Measurements from ENCODE around the gene EXOC6B. TPM values are rescaled to one million over a fixed set of nuclear protein-coding genes. Genes with fewer than 3 reads are reported as not detected.

EXOC6B gene
- total RNA-seq, 4 donors from 2014 or later = 14.1 to 107 (median 38.5) TPM

DNA sequence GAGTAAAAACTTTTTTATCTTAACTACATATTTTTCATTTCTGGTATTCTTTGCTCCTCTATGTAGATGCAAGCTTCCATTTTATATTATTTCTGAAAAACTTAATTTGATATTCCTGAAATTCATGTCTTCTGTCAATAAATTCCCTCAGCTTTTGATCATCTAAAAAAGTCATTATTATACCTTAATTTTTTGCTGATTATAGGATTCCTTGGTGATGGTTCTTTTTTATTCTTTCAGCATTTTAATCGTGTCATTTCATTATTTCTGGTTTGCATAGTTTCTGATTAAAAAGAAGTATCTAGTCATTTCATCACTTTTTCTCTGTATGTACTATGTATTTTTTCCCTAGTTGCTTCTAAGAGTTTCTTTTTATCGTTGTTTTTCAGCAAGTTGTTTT lies 436.4 kb downstream of the EXOC6B start:
- Histone ChIP-seq H3K4me3 (no peak overlapping the region), H3K27ac (no peak overlapping the region)
- TF ChIP-seq, protein P1, sequence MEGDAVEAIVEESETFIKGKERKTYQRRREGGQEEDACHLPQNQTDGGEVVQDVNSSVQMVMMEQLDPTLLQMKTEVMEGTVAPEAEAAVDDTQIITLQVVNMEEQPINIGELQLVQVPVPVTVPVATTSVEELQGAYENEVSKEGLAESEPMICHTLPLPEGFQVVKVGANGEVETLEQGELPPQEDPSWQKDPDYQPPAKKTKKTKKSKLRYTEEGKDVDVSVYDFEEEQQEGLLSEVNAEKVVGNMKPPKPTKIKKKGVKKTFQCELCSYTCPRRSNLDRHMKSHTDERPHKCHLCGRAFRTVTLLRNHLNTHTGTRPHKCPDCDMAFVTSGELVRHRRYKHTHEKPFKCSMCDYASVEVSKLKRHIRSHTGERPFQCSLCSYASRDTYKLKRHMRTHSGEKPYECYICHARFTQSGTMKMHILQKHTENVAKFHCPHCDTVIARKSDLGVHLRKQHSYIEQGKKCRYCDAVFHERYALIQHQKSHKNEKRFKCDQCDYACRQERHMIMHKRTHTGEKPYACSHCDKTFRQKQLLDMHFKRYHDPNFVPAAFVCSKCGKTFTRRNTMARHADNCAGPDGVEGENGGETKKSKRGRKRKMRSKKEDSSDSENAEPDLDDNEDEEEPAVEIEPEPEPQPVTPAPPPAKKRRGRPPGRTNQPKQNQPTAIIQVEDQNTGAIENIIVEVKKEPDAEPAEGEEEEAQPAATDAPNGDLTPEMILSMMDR (IDR thresholded peaks at IDR 0.05) = no peak
- no peak for TF ChIP-seq POLR2A (IDR thresholded peaks at IDR 0.05)

DNA sequence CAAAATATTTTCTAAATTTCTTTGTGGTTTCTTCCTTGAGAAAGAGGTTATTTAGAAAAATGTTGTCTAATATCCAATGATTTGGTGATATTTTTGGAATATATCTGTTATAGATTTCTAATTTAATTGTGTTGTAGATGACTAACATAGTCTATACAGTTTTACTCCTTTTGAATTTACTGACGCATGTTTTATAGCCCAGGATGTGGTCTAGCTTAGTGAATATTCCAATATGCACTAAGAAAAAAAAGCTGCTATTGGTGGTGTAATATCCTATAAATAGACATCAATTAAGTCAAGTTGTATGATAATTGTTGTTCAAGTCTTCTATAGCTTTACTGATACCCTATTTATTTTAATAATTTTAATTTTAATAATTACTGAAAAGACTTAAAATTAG lies 437.6 kb downstream of the EXOC6B start:
- H3K4me1 ChIP-seq = no peaks in the 10 kb centered on the region
- H3K27me3 ChIP-seq = no peaks in the 10 kb centered on the region
- no peaks in the 10 kb centered on the region for H3K36me3 ChIP-seq
- H3K4me3 ChIP-seq = no peak overlapping the region
- H3K9me3 ChIP-seq = no peaks in the 10 kb centered on the region
- intact Hi-C loops (cut with DNase I; ENCODE audit: low total_unique reads) = no loop called here
- H3K27ac ChIP-seq = no peak overlapping the region
- no peak for DNase-seq
- TF ChIP-seq POLR2A (IDR thresholded peaks at IDR 0.05) = no peak
- TF ChIP-seq, protein P1 (IDR thresholded peaks at IDR 0.05) = no peak

More for the DNA sequence above, 436.4 kb downstream of the EXOC6B start:
- no peaks in the 10 kb centered on the region for H3K27me3 ChIP-seq
- H3K36me3 ChIP-seq = no peaks in the 10 kb centered on the region
- H3K4me1 ChIP-seq = no peaks in the 10 kb centered on the region
- DNase-seq = no peak
- no peaks in the 10 kb centered on the region for H3K9me3 ChIP-seq
- intact Hi-C loops (cut with DNase I; ENCODE audit: low total_unique reads) = no loop called here

DNA sequence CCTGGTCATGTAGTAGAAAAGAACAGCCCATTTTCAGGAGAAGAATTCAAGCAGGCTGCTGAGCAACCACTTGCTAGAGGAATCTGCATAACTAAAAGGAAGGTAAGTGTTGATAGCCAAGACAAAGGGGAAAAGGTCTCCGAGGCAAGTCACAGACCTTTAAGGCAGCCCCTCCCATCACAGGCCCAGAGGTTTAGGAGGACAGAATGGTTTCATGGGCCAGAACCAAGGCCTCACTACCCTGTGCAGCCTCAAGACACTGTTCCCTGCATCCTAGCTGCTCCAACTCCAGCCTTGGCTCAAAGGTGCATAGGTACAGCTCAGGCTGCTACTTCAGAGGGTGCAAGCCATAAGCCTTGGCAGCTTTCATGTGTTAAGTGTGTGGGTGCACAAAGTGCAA lies 439.5 kb downstream of the EXOC6B start:
- H3K4me1 ChIP-seq = no peaks in the 10 kb centered on the region
- H3K4me3 ChIP-seq = no peak overlapping the region
- no peaks in the 10 kb centered on the region for H3K36me3 ChIP-seq
- intact Hi-C loops (cut with DNase I; ENCODE audit: low total_unique reads) = no loop called here
- TF ChIP-seq POLR2A (IDR thresholded peaks at IDR 0.05) = no peak
- TF ChIP-seq, protein P1 (IDR thresholded peaks at IDR 0.05) = no peak
- DNase-seq = no peak
- no peaks in the 10 kb centered on the region for H3K9me3 ChIP-seq
- H3K27me3 ChIP-seq = no peaks in the 10 kb centered on the region
- no peak overlapping the region for H3K27ac ChIP-seq

DNA sequence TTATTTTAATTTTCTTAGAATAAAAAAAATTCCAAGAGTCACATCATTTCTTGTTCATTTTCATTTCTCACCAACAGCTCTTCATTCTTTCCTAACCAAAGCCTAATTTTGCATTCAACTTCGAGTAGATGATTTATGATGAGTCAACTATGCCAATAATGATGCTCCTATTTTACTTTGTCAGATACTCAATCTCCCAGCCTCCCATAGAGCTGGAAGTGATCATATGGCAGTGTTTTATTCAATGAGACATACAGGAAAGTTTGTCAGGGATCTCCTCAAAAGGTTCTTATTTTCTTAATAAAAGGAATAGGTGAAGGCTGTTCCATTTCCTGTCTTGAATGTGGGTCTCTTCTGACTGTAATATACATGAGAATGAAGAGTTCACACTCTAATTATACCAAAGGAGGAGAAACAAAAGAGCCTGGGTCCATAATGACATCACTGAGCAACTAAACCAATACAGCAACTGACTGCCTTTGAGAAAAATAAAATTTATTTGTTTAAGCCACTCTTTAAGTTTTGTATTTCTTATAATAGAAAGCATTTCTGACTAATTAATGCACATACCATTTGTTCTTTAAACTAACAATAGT lies 447.0 kb downstream of the EXOC6B start:
- no peaks in the 10 kb centered on the region for H3K27me3 ChIP-seq
- no peak overlapping the region for H3K27ac ChIP-seq
- H3K9me3 ChIP-seq = no peaks in the 10 kb centered on the region
- intact Hi-C loops (cut with DNase I; ENCODE audit: low total_unique reads) = no loop called here
- H3K36me3 ChIP-seq = no peaks in the 10 kb centered on the region
- no peak for TF ChIP-seq POLR2A (IDR thresholded peaks at IDR 0.05)
- H3K4me1 ChIP-seq = no peaks in the 10 kb centered on the region
- no peak for DNase-seq
- H3K4me3 ChIP-seq = no peak overlapping the region

DNA sequence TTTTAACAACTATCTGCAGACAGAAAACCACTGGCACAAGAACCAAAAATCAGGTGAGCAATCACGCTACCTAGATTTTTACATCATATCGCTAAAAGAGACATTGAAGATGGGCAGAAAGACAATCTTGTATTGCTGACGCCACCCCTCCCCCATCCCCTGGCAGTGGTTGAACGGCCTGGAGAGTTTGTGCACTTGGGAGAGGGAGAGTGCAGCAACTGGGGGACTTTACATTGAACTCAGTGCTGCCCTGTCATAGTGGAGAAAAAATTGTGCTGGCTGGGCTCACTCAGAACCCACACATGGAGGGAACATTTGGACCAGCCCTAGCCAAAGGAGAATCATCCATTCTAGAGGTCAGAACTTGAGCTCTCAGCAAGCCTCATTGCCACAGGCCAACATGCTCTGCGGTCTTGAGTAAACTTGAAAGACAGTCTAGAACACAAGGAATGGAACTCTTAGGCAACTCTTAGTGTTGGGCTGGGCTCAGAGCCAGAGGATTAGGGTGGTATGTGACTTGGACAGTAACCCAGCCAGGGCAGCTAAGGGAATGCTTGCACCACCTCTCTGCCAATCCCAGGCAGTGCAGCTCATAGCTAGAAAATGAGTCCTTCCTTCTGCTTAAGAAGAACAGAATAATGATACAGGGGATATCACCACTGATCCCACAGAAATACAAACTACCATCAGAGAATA lies 458.2 kb downstream of the EXOC6B start:
- Histone ChIP-seq H3K4me3 (no peak overlapping the region), H3K4me1 (no peaks in the 10 kb centered on the region), H3K27me3 (no peaks in the 10 kb centered on the region), H3K9me3 (no peaks in the 10 kb centered on the region), H3K36me3 (no peaks in the 10 kb centered on the region), H3K27ac (no peak overlapping the region)
- intact Hi-C loops (cut with DNase I; ENCODE audit: low total_unique reads) = no loop called here
- no peak for TF ChIP-seq POLR2A (IDR thresholded peaks at IDR 0.05)
- TF ChIP-seq, protein P1 (IDR thresholded peaks at IDR 0.05) = no peak
- no peak for DNase-seq
